ENCODE results near the gene ZNF430.

GRCh38 chr19:21023901-21024300 lies 3.4 kb downstream of the ZNF430 start:
- TF ChIP-seq POLR2A (IDR thresholded peaks at IDR 0.05) = no peak
- no peak for TF ChIP-seq CTCF (IDR thresholded peaks at IDR 0.05)
